ENCODE data around the gene TVP23C. TPM values are rescaled to one million over a fixed set of nuclear protein-coding genes. Genes with fewer than 3 reads are reported as not detected.
A peak's percentile ranks its signal among the peaks of the same experiment; 100 is the strongest.
"Not testable (repeated sequence)": the region's sequence is repeated elsewhere in the genome, so short reads cannot be mapped to it uniquely, and the experiment has no call there.

Gene TVP23C
- total and polyA plus RNA-seq, 8 donors: 5.3 to 16.8 (median 7.5) TPM

DNA sequence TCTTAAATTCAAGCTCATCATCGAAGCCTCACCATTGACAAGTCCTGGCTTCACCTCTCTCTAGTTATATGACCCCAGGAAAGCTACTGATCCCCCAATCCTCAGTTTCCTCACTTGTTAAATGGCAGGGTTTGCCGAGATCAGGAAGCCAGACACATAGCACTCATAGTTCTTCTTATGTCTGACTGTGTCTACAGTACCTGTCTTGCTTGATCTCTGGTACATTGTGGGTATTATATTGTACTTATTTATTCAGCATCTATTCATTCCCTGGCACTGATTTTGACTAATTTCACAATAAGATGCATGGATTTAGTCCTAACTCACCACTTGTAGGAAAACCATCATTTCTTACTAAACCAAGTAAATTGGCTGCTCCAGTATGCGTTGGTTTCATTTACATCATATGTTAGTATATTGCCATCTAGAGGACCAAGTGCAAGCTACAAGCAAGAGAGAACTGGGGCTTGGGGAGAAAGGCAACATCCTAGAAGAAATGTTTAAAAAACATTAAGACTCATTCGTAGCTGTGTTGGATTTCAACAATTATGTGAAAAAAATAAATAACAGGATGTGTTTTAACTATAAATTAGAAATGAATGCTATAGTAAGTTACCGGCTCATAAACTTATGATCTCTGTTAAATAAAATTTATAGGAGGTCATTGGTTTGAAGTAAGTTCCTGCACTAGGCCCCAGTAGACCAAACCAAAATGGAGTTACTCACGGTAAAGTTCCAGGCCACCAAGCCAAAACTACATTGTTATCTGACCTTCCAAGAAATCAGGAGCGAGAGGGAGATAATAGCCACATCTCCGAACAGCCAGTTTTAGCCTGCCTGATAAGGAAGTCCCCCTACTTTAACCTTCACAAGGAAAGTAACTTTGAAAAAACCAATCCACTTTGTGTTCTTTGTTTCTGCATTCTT, 36.7 kb downstream of the TVP23C start:
- H3K27me3 ChIP-seq; H3K4me1 ChIP-seq; H3K27ac ChIP-seq; H3K4me3 ChIP-seq; intact Hi-C loops (cut with DNase I); H3K36me3 ChIP-seq; H3K9me3 ChIP-seq: not testable (repeated sequence)
- DNase-seq: peak in 1 of 6 donors; percentile 22
- ATAC-seq: peak; percentile 58 to 89 (median 86)
- peak; percentile 89 for FAIRE-seq
- 56 to 57% methylated on average over 7 to 8 of the region's 8 CpGs for WGBS, 2 donors
- TF ChIP-seq, protein P1, sequence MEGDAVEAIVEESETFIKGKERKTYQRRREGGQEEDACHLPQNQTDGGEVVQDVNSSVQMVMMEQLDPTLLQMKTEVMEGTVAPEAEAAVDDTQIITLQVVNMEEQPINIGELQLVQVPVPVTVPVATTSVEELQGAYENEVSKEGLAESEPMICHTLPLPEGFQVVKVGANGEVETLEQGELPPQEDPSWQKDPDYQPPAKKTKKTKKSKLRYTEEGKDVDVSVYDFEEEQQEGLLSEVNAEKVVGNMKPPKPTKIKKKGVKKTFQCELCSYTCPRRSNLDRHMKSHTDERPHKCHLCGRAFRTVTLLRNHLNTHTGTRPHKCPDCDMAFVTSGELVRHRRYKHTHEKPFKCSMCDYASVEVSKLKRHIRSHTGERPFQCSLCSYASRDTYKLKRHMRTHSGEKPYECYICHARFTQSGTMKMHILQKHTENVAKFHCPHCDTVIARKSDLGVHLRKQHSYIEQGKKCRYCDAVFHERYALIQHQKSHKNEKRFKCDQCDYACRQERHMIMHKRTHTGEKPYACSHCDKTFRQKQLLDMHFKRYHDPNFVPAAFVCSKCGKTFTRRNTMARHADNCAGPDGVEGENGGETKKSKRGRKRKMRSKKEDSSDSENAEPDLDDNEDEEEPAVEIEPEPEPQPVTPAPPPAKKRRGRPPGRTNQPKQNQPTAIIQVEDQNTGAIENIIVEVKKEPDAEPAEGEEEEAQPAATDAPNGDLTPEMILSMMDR (IDR thresholded peaks at IDR 0.05): peak in 3 of 4 donors; percentile 20 to 49 (median 42)

- 82 to 84% methylated on average over 10 to 11 of the region's 12 CpGs for WGBS, 2 donors
- H3K4me3 ChIP-seq; H3K9me3 ChIP-seq; FAIRE-seq; H3K27ac ChIP-seq; intact Hi-C loops (cut with DNase I); H3K27me3 ChIP-seq; H3K4me1 ChIP-seq; DNase-seq; H3K36me3 ChIP-seq: not testable (repeated sequence)
- peak in 3 of 4 donors; percentile 46 to 79 (median 79) for ATAC-seq
Observed at GRCh38 chr17:15524990-15525985, 38.0 kb downstream of the TVP23C start.

DNA sequence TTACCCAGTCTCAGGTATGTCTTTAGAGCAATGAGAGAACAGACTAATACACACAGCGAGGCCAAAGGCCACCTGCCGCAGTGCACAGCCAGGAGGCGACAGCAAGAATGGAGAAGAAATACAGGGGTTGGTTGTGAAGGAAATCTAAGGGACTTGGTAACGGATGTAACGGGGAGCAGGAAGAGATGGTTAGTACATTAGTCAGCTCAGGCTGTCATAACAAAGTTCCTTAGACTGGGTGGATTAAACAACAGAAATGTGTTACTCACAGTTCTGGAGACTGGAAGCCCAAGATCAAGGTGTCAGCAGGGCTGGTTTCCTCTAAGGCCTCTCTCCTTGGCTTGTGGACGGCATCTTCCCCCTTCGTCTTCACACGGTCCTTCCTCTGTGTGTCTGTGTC, 47.1 kb downstream of the TVP23C start:
- FAIRE-seq (no peak), ATAC-seq (no peak), DNase-seq (no peak)
- Histone ChIP-seq H3K27me3 (no peaks in the 10 kb centered on the region), H3K4me3 (no peak overlapping the region), H3K27ac (no peak overlapping the region), H3K4me1 (peaks cover 3 to 8% (median 6%) of the 10 kb centered on the region in 3 donors), H3K9me3 (no peaks in the 10 kb centered on the region), H3K36me3 (no peaks in the 10 kb centered on the region)
- 97 to 98% methylated on average over 8 of the region's 8 CpGs for WGBS, 2 donors
- intact Hi-C loops (cut with DNase I): loop anchor here in 1 of 3 donors (10.0 kb wide), 1 partner anchor 261 kb away; no protein-coding TSS in a partner anchor
- TF ChIP-seq, protein P1 (IDR thresholded peaks at IDR 0.05): no peak

DNA sequence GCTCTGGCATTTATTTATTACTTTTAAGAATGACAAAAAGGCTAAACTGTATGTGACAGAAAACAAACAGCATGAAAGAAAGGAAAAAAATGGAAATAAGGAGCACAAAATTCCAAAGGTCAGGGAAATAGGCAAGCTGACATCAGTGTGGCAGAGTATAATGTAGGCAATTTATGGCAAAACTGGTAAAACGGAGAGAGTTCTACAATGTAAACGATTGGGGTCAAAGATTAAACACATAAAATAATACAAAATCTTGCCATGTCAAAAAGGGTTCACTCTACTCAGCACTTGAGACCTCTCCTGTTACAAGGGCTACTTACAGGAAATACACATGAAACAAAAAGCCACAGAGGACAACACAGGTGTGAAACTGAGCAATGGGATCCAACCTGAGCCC, 48.8 kb downstream of the TVP23C start:
- no peak for DNase-seq
- Histone ChIP-seq H3K36me3 (no peaks in the 10 kb centered on the region), H3K27me3 (no peaks in the 10 kb centered on the region), H3K4me3 (no peak overlapping the region), H3K9me3 (no peaks in the 10 kb centered on the region), H3K27ac (no peak overlapping the region), H3K4me1 (peaks cover 3 to 8% (median 6%) of the 10 kb centered on the region in 3 donors)
- WGBS, 2 donors: 22 to 24% methylated on average over 2 of the region's 2 CpGs
- TF ChIP-seq, protein P1 (IDR thresholded peaks at IDR 0.05): no peak
- intact Hi-C loops (cut with DNase I): loop anchor here in 1 of 3 donors (10.0 kb wide), 1 partner anchor 260 kb away; no protein-coding TSS in a partner anchor
- no peak for FAIRE-seq
- ATAC-seq: peak in 1 of 4 donors; percentile 26

Data from pancreas (tissue), 10 donors.